ENCODE measurements around the gene OR1G1.
"Not testable (repeated sequence)": the region's sequence is repeated elsewhere in the genome, so short reads cannot be mapped to it uniquely, and the experiment has no call there.

Gene OR1G1

DNA sequence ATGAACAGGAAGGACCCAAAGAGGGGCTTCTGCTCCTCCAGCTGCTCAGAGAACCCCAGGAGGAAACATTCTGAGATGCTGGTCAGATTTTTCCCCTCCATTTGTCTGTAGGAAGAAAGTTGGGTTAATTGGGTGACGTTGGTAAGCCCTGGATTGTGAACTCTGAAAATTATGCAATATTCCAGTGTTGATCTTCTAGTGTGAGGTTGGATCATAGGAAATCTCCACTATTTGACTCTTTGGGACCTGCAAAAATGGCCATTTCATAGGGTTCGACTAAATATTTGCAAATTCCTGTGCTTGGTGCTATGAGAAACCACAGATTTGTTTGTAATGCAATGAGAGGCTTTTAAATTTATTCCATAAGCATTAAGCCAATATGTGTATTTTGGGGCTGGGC is at the start of gene OR1G1:
Gene OR1G1 (minus strand): TSS at position 101 of the 400 bp plus-strand sequence. CDS start 0 bp downstream, at position 101.
- no peaks in the 10 kb centered on the region for H3K9me3 ChIP-seq (ENCODE audit: control insufficient read depth, low read length)
- H3K36me3 ChIP-seq (ENCODE audit: control insufficient read depth, insufficient read depth, low read length) = no peaks in the 10 kb centered on the region
- H3K9ac ChIP-seq (ENCODE audit: low read length) = no peak within 1 kb of the TSS
- no peaks in the 10 kb centered on the region for H3K27me3 ChIP-seq (ENCODE audit: control insufficient read depth, insufficient read depth, low read length)
- no peak within 1 kb of the TSS for H3K4me3 ChIP-seq (ENCODE audit: low read length)
- no peaks in the 10 kb centered on the region for H3K4me1 ChIP-seq (ENCODE audit: control insufficient read depth, insufficient read depth, low read length)

DNA sequence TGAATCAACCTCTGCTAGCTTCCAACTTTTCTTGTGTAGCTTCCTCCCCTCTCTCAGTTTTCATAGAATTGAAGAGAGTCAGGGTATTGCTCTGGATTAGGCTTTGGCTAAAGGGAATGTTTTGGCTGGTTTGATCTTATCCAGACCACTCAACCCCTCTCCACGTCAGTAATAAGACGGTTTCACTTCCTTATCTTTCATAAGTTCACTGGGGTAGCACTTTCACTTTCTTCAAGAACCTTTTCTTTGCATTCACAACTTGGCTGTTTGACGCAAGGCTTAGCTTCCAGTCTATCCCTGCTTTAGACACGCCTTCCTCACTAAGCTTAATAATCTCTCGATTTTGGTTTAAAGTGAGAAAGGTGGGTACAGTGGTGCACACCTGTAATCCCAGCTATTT is 40.2 kb upstream of the OR1G1 start:
- no peaks in the 10 kb centered on the region for H3K36me3 ChIP-seq (ENCODE audit: control insufficient read depth, insufficient read depth, low read length)
- H3K4me1 ChIP-seq (ENCODE audit: control insufficient read depth, insufficient read depth, low read length) = no peaks in the 10 kb centered on the region
- H3K9me3 ChIP-seq (ENCODE audit: control insufficient read depth, low read length) = no peaks in the 10 kb centered on the region
- no peak overlapping the region for H3K9ac ChIP-seq (ENCODE audit: low read length)
- no peaks in the 10 kb centered on the region for H3K27me3 ChIP-seq (ENCODE audit: control insufficient read depth, insufficient read depth, low read length)
- no peak overlapping the region for H3K4me3 ChIP-seq (ENCODE audit: low read length)

DNA sequence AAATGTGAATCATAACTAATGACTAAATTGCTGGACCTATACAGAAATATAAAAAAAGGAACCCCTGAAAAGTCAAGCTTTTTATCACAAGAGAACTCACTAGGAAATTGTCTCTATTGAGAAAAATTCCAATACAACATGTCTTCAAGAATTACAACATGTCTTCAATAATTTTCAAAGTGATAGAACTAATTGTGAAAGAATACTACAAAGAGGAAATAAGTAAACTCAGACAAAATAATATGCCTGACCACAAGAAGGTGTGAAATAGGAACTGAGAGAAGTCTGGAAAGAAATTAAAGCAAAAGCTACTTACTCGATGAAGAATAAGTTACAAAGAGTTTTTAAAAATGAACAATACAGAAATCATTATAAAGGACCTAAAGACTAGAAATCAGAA is 29.9 kb upstream of the OR1G1 start:
- no peaks in the 10 kb centered on the region for H3K4me1 ChIP-seq (ENCODE audit: control insufficient read depth, insufficient read depth, low read length)
- H3K27me3 ChIP-seq (ENCODE audit: control insufficient read depth, insufficient read depth, low read length) = no peaks in the 10 kb centered on the region
- H3K9me3 ChIP-seq (ENCODE audit: control insufficient read depth, low read length) = no peaks in the 10 kb centered on the region
- no peak overlapping the region for H3K4me3 ChIP-seq (ENCODE audit: low read length)
- H3K36me3 ChIP-seq (ENCODE audit: control insufficient read depth, insufficient read depth, low read length) = no peaks in the 10 kb centered on the region
- H3K9ac ChIP-seq (ENCODE audit: low read length) = no peak overlapping the region

DNA sequence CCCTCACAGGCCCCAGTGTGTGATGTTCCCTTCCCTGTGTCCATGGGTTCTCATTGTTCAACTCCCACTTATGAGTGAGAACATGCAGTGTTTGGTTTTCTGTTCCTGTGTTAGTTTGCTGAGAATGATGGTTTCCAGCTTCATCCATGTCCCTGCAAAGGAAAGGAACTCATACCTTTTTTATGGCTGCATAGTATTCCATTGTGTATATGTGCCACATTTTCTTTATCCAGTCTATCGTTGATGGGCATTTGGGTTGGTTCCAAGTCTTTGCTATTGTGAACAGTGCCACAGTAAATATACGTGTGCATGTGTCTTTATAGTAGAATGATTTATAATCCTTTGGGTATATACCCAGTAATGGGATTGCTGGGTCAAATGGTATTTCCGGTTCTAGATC is 10.1 kb upstream of the OR1G1 start:
- not testable (repeated sequence) for H3K4me1 ChIP-seq (ENCODE audit: control insufficient read depth, insufficient read depth, low read length); H3K36me3 ChIP-seq (ENCODE audit: control insufficient read depth, insufficient read depth, low read length); H3K9me3 ChIP-seq (ENCODE audit: control insufficient read depth, low read length); H3K4me3 ChIP-seq (ENCODE audit: low read length); H3K9ac ChIP-seq (ENCODE audit: low read length); H3K27me3 ChIP-seq (ENCODE audit: control insufficient read depth, insufficient read depth, low read length)

DNA sequence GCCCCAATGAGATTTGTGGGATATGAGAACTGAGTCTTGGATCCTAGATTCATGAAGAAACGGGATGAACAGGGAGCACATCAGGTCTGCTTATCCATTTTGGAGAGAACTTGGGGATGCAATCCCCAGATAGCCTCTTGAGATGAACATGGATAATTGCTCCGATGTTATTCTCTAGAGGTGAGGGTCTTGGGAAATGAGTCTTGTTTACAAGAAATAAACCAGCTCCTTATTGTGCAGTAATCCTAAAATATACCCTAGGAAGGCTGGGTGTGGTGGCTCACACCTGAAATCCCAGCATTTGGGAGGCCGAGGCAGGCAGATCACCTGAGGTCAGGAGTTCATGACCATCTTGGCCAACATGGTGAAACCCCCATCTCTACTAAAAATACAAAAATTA is 23.0 kb downstream of the OR1G1 start, which contains the start of gene OR1D2:
Gene OR1D2 (minus strand): TSS at position 101 of the 400 bp plus-strand sequence. CDS start 11,426 bp downstream, outside the sequence.
- H3K9ac ChIP-seq (ENCODE audit: low read length) = no peak within 1 kb of the TSS

More for the DNA sequence above, 23.0 kb downstream of the OR1G1 start, which contains the start of gene OR1D2:
- Histone ChIP-seq H3K9me3 (ENCODE audit: control insufficient read depth, low read length) (no peaks in the 10 kb centered on the region), H3K27me3 (ENCODE audit: control insufficient read depth, insufficient read depth, low read length) (no peaks in the 10 kb centered on the region), H3K4me3 (ENCODE audit: low read length) (no peak within 1 kb of the TSS), H3K4me1 (ENCODE audit: control insufficient read depth, insufficient read depth, low read length) (no peaks in the 10 kb centered on the region), H3K36me3 (ENCODE audit: control insufficient read depth, insufficient read depth, low read length) (no peaks in the 10 kb centered on the region)
